Stimulated activated naive CD8-positive, alpha-beta T cell treated with anti-CD3 and anti-CD28 coated beads, Interleukin-15, Interleukin-2, amounts not matched to agents 100 ng/mL and 50 ng/mL, for 24 hours (primary cell): ENCODE data around the gene F2RL2.
A peak's percentile ranks its signal among the peaks of the same experiment; 100 is the strongest.

Experiments used
- H3K27ac Mint-ChIP-seq: one replicate; pipeline ENCODE4 v1.8.0; 2021; ENCODE audit warnings: mild to moderate bottlenecking, mixed read lengths
- H3K27me3 Mint-ChIP-seq: one replicate; pipeline ENCODE4 v1.8.0; 2021; ENCODE audit warnings: mixed read lengths
- H3K36me3 Mint-ChIP-seq: one replicate; pipeline ENCODE4 v1.8.0; 2021; ENCODE audit warnings: low read depth, mixed read lengths
- H3K4me1 Mint-ChIP-seq: one replicate; pipeline ENCODE4 v1.8.0; 2021; ENCODE audit warnings: low read depth, mixed read lengths
- H3K4me3 Mint-ChIP-seq: one replicate; pipeline ENCODE4 v1.8.0; 2021; ENCODE audit warnings: mild to moderate bottlenecking, mixed read lengths
- H3K9me3 Mint-ChIP-seq: one replicate; pipeline ENCODE4 v1.8.0; 2021; ENCODE audit warnings: mixed read lengths

The F2RL2 gene

DNA sequence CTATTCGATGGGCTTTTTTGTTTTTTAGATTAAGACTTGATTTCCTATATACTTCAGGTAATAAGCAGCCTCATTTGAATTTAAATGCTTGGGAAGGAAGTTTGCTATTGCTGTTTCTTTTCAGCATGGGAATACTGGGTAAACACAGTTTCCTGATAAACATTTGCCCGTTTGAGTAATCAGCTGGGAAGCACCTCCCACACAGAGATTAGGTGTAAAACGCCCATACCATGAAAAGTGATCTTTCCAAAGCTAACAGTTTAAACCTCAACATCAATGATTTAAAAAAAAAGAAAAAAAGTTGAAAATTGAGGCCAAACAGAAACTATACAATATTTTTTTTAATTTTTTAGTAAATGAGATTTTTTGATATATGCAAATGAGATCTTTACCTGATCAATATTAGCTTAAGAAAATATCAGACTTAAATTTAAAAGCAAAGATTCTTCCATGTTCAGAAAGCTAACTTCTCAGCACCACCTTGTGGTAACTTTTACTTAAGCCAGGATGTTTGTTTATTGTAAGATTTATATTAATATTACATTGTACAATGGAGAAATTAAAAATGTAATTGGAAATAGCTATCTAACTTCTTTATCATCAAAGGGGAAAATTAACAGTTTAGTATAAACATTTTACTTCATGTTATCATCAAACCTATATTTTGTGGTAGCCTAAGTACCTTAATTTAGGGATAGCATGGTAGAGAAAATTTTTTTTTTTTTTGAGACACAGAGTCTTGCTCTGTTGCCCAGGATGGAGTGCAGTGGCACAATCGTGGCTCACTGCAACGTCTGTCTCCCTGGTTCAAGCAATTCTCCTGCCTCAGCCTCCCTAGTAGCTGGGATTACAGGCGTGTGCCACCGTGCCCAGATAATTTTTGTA, 39.8 kb downstream of the F2RL2 start:
- H3K4me1 Mint-ChIP-seq = peaks cover 24% of the 10 kb centered on the region
- H3K36me3 Mint-ChIP-seq = no peaks in the 10 kb centered on the region
- no peak overlapping the region for H3K4me3 Mint-ChIP-seq
- no peaks in the 10 kb centered on the region for H3K9me3 Mint-ChIP-seq
- peak overlapping the region; percentile 55 for H3K27ac Mint-ChIP-seq
- H3K27me3 Mint-ChIP-seq = no peaks in the 10 kb centered on the region

DNA sequence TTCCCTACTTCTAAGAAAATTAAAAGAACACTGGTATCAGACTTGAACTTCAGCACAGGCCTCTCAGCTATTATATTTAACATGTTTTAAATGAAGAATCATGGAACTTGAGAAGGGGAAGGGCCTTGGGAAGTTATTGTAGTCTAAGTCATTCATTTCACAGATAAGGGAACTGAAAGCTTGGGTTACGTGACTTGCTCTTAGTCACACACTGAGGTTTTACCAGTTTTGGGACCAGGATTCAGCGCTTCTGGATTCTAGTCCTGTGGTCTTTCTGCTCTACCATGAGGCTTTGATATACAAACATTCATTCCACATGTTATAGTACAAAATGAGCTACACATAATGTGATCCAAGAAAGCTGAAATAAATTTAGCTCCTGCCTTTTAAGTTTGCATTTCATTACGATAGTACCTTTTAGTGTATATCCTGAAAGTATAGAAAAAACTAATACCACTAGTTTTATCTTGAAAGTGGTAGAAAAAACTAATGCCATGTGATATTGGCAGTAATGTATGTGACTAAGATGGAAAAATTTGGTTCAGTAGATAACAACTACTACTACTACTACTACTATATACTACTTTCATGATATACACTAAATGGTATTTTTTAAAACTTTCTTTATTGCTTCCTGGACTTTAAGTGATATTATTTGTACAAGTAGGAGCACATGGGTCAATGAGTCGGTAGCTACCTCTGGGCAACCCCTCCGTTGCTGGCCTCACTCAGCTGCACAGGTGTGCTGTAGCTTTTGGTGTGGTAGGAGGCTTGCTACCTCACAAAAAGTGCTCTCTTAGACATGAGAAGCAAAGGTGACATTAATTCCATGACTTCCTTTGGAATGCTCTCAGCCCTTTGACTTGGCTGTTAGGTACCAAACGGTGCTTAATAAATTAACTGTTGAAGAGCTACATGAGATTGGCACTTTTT, 40.7 kb downstream of the F2RL2 start:
- no peaks in the 10 kb centered on the region for H3K36me3 Mint-ChIP-seq
- no peaks in the 10 kb centered on the region for H3K9me3 Mint-ChIP-seq
- H3K27ac Mint-ChIP-seq = peak overlapping the region; percentile 68
- peaks cover 24% of the 10 kb centered on the region for H3K4me1 Mint-ChIP-seq
- no peaks in the 10 kb centered on the region for H3K27me3 Mint-ChIP-seq
- H3K4me3 Mint-ChIP-seq = no peak overlapping the region

DNA sequence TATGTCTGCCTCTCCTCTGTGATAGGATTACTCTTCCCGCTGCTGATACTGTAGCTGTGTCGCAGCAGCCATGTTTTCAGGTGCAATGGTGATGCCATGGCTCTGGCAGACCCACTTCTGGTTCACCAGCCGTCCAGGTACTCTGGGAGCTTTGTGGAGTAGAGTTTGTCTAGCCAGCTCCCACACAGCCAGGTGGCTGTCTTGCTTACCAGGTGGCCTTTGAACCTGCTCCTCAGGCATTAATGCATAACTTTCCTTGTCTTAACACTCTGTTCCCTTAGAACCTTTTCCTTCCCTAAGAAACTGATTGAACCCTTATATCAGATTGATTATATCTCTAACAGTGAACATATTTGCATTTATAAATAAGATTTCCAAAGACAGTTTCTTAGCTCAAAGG, 42.2 kb downstream of the F2RL2 start:
- H3K9me3 Mint-ChIP-seq = no peaks in the 10 kb centered on the region
- no peak overlapping the region for H3K27ac Mint-ChIP-seq
- H3K27me3 Mint-ChIP-seq = no peaks in the 10 kb centered on the region
- peaks cover 24% of the 10 kb centered on the region for H3K4me1 Mint-ChIP-seq
- peaks cover 6% of the 10 kb centered on the region for H3K36me3 Mint-ChIP-seq
- H3K4me3 Mint-ChIP-seq = no peak overlapping the region

DNA sequence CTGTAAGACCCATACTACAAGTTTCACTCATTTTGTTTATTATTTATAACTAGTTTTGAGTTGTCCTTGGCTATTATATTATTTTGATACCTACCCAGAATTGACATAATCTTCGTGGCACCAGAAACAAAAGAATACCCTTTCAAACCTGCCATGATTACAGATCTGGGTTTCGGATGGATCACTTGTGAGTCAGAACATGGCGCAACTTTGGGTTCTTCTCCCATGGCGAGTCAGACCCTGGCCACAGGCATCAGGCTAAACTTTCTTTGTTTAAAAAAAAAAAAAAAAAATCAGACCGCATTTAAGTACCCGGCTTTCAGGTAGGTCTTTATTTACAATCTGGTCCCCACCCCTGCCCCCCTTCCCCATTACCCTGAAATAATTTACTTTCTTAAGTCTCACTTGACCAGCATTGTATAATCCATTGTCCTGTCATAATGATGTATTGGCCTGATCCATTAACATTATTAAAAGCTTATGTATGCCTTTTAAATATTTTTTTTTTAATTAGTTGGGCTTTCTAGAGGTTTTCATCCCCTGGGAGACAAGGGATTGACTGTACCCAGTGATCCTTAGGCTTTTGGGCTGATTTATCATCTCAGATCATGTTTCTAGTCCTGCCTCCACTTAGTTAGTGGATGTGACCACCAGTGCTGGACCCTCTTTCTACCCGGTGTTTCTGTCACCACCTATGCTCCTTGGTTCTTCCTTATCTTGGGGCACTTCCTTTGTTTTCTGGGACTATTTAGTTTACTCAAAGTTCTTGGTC, 43.9 kb downstream of the F2RL2 start:
- Mint-ChIP-seq H3K9me3 (no peaks in the 10 kb centered on the region), H3K27ac (no peak overlapping the region), H3K36me3 (peaks cover 6% of the 10 kb centered on the region), H3K27me3 (no peaks in the 10 kb centered on the region), H3K4me1 (peaks cover 24% of the 10 kb centered on the region), H3K4me3 (no peak overlapping the region)

DNA sequence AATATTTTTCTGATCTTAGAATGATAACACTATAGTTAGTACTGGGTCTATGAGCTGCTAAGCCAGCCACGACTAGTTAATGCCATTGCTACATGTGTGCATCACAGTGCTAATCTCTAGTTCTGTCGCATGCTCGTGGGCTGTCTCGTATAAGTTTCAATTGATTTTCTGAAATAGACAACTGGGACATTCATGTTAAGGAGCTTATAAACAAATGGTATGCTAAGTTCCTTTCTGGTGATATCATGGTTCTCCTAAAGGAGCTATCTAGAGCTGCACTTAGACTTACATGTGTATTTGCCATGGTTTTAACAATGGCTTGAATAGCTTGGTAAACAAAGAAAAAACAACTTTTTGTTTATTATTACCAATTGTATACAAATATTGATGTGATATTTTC, 46.2 kb downstream of the F2RL2 start:
- Mint-ChIP-seq H3K36me3 (peaks cover 8% of the 10 kb centered on the region), H3K4me3 (no peak overlapping the region), H3K27me3 (no peaks in the 10 kb centered on the region), H3K4me1 (peaks cover 8% of the 10 kb centered on the region), H3K27ac (no peak overlapping the region), H3K9me3 (no peaks in the 10 kb centered on the region)

DNA sequence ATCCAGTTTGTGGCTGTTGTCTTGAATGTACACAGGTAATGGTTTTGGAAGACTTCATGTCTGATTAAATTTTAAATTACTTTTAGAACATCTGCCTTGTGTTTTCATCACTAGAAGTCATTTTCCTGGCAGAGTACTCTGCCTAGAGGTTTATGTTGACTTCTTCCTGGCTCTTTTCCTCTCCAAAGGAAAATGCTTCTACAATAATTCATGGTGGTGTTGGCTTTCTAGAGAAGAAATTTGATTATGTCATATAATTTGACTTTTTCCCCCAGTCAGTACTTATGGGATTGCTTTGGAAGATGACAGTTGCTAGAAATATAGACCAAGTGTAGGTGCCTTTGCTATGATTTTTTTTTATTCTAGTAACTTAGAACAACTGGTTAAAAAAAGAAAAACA, 46.8 kb downstream of the F2RL2 start:
- H3K4me1 Mint-ChIP-seq = peaks cover 2% of the 10 kb centered on the region
- no peaks in the 10 kb centered on the region for H3K27me3 Mint-ChIP-seq
- no peak overlapping the region for H3K4me3 Mint-ChIP-seq
- H3K36me3 Mint-ChIP-seq = peaks cover 12% of the 10 kb centered on the region
- H3K9me3 Mint-ChIP-seq = no peaks in the 10 kb centered on the region
- H3K27ac Mint-ChIP-seq = no peak overlapping the region

DNA sequence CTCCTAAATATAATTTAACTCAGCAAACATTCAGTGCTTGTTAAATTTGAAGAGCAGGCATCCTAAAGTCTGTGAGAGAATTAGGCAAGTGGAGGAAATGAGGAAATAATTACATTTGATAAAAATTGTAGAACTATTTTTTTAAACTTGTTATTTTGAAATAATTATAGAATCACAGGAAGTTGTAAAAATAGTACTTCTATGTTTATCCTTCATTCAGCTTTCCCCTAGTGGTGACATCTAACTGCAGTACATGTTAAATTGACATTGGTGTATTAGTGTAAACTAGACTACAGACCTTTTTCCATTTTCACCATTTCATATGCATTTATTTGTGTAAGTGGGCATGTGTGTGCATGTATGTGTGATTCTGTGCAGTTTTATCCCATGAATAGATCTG, 51.6 kb downstream of the F2RL2 start:
- no peaks in the 10 kb centered on the region for H3K4me1 Mint-ChIP-seq
- no peaks in the 10 kb centered on the region for H3K27me3 Mint-ChIP-seq
- peaks cover 19% of the 10 kb centered on the region for H3K36me3 Mint-ChIP-seq
- no peak overlapping the region for H3K4me3 Mint-ChIP-seq
- no peak overlapping the region for H3K27ac Mint-ChIP-seq
- H3K9me3 Mint-ChIP-seq = no peaks in the 10 kb centered on the region

DNA sequence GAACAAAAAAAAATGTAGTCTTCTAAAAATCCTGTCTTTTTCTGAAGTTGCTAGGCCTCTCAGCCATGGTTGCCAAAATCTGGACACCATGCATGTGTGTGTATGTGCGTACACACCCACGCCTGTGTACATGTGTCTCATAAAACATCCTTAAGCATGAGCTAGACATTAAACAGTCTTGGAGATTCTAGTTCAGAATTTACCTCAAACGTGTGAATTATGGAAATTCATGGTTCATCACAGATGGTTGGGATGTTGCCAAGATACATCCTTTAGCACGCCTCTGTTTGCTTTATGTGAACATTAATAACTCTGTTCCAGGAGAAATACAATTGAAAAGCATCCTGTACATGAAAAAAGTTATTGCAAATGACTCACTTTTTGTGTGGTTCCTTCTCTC, 53.0 kb downstream of the F2RL2 start:
- Mint-ChIP-seq H3K27me3 (no peaks in the 10 kb centered on the region), H3K4me1 (no peaks in the 10 kb centered on the region), H3K27ac (no peak overlapping the region), H3K36me3 (peaks cover 16% of the 10 kb centered on the region), H3K9me3 (no peaks in the 10 kb centered on the region), H3K4me3 (no peak overlapping the region)
